ENCODE results near the gene HLA-A.
A peak's percentile ranks its signal among the peaks of the same experiment; 100 is the strongest.
"Not testable (repeated sequence)": the region's sequence is repeated elsewhere in the genome, so short reads cannot be mapped to it uniquely, and the experiment has no call there.

The HLA-A gene

GRCh38 chr6:29964887-29965562 lies 22.7 kb downstream of the HLA-A start:
- Mint-ChIP-seq H3K36me3 (peaks cover 7% of the 10 kb centered on the region), H3K27ac (peak overlapping the region; percentile 98), H3K9me3 (no peaks in the 10 kb centered on the region), H3K4me1 (peaks cover 52% of the 10 kb centered on the region), H3K4me3 (peak overlapping the region; percentile 94), H3K27me3 (no peaks in the 10 kb centered on the region)

GRCh38 chr6:29965563-29965872 lies 23.2 kb downstream of the HLA-A start:
- Mint-ChIP-seq H3K4me3 (peak overlapping the region; percentile 94), H3K27me3 (no peaks in the 10 kb centered on the region), H3K4me1 (peaks cover 52% of the 10 kb centered on the region)

GRCh38 chr6:29965873-29966601 lies 23.7 kb downstream of the HLA-A start:
- H3K4me3 Mint-ChIP-seq, result peak overlapping the region; percentile 94
- no peaks in the 10 kb centered on the region for H3K9me3 Mint-ChIP-seq
- peak overlapping the region; percentile 98 for H3K27ac Mint-ChIP-seq
- H3K27me3 Mint-ChIP-seq, result no peaks in the 10 kb centered on the region
- peaks cover 7% of the 10 kb centered on the region for H3K36me3 Mint-ChIP-seq
- peaks cover 52% of the 10 kb centered on the region for H3K4me1 Mint-ChIP-seq

More at GRCh38 chr6:29965563-29965872, 23.2 kb downstream of the HLA-A start:
- H3K9me3 Mint-ChIP-seq, result no peaks in the 10 kb centered on the region
- peaks cover 7% of the 10 kb centered on the region for H3K36me3 Mint-ChIP-seq
- peak overlapping the region; percentile 98 for H3K27ac Mint-ChIP-seq

GRCh38 chr6:29967379-29968010 lies 25.2 kb downstream of the HLA-A start:
- H3K27me3 Mint-ChIP-seq, result no peaks in the 10 kb centered on the region
- H3K27ac Mint-ChIP-seq, result no peak overlapping the region
- H3K4me3 Mint-ChIP-seq, result peak overlapping the region; percentile 9
- peaks cover 9% of the 10 kb centered on the region for H3K36me3 Mint-ChIP-seq
- H3K4me1 Mint-ChIP-seq, result peaks cover 50% of the 10 kb centered on the region
- H3K9me3 Mint-ChIP-seq, result no peaks in the 10 kb centered on the region

GRCh38 chr6:29968130-29968529 lies 25.8 kb downstream of the HLA-A start:
- Mint-ChIP-seq H3K27me3 (no peaks in the 10 kb centered on the region), H3K27ac (no peak overlapping the region), H3K4me3 (no peak overlapping the region), H3K4me1 (peaks cover 43% of the 10 kb centered on the region), H3K9me3 (no peaks in the 10 kb centered on the region), H3K36me3 (peaks cover 9% of the 10 kb centered on the region)

DNA sequence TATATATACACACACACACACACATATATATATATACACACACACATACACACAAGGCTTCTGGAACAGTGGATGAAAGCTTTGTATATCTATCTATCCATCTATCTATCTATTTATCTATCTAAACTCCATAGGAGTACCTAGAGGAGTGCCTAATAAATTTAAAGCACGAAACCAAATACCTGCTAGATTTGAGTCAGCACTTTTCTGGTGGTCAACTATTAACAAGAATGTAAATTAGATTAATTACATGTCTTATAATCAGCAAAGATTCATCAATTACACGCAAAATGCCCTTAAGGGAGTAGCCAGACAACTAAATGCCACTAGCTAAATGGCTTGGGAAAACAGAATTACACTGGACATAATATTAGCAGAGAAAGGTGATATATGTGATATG lies 26.6 kb downstream of the HLA-A start:
- no peaks in the 10 kb centered on the region for H3K9me3 Mint-ChIP-seq
- peaks cover 1% of the 10 kb centered on the region for H3K27me3 Mint-ChIP-seq
- H3K27ac Mint-ChIP-seq, result no peak overlapping the region
- H3K4me3 Mint-ChIP-seq, result no peak overlapping the region
- H3K4me1 Mint-ChIP-seq, result peaks cover 38% of the 10 kb centered on the region
- peaks cover 9% of the 10 kb centered on the region for H3K36me3 Mint-ChIP-seq

DNA sequence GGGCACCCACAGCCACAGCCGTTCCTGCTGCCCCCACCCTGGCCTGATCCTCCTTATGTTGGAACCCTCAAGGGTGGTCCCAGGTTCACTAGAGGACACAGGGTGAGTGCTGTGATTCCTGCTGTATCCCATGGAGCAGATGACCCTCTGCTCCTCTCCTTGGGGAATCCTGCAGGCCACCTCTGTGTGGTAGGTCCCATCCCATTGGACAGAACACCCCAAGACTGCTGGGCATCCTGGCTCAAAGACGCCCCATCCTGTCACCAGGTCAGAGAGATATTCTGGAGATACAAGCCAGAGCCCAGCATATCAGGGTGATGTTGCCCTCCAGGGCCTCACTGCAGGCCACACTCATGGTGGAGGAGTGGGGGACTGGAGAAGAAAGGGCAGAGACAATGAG lies 28.4 kb downstream of the HLA-A start:
- Mint-ChIP-seq H3K4me3 (no peak overlapping the region), H3K36me3 (peaks cover 6% of the 10 kb centered on the region), H3K27me3 (peaks cover 14% of the 10 kb centered on the region), H3K27ac (no peak overlapping the region), H3K9me3 (no peaks in the 10 kb centered on the region), H3K4me1 (peaks cover 37% of the 10 kb centered on the region)

GRCh38 chr6:29974901-29975560 lies 32.7 kb downstream of the HLA-A start:
- peaks cover 33% of the 10 kb centered on the region for H3K4me1 Mint-ChIP-seq
- H3K27ac Mint-ChIP-seq, result peak overlapping the region; percentile 72
- H3K4me3 Mint-ChIP-seq, result peak overlapping the region; percentile 92
- H3K36me3 Mint-ChIP-seq, result peaks cover 4% of the 10 kb centered on the region
- H3K9me3 Mint-ChIP-seq, result no peaks in the 10 kb centered on the region
- H3K27me3 Mint-ChIP-seq, result peaks cover 28% of the 10 kb centered on the region

DNA sequence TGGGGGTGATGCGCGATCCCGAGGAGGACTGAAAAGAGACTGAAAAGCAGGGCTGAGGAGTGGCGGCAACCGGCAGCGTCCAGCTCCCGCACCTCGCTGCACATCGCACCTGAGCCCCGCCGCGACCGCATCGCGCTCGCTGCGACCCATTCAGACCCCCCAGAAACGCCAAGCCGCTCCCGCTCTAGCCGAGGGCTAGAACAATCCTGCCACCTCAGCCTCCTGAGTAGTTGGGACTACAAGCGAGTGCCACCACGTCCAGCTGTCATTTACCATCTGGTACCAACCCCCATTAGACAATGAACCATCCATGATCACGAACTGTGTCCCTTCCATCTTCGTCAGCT lies 33.2 kb downstream of the HLA-A start:
- H3K27me3 Mint-ChIP-seq, result peaks cover 28% of the 10 kb centered on the region
- H3K9me3 Mint-ChIP-seq, result no peaks in the 10 kb centered on the region
- H3K36me3 Mint-ChIP-seq, result peaks cover 4% of the 10 kb centered on the region
- H3K27ac Mint-ChIP-seq, result peak overlapping the region; percentile 37
- peak overlapping the region; percentile 92 for H3K4me3 Mint-ChIP-seq
- peaks cover 33% of the 10 kb centered on the region for H3K4me1 Mint-ChIP-seq

DNA sequence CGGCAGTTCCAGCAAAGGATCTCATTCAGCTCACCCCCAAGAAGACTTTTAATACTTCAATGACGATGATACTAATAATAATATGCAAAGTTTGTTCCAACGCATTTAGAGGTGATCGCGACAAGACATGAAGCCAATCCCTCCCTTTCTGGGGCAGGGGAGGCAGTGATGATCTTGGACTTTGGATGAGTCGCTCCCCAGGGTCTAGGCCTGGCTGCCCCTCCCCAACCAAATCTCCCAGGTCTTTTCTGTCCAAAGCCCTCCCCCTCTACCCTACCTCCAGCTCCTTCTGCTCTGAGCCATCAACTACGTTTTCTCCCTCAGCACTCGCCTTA lies 33.9 kb downstream of the HLA-A start:
- peak overlapping the region; percentile 8 for H3K27ac Mint-ChIP-seq
- H3K36me3 Mint-ChIP-seq, result peaks cover 4% of the 10 kb centered on the region
- H3K27me3 Mint-ChIP-seq, result peaks cover 28% of the 10 kb centered on the region
- H3K4me3 Mint-ChIP-seq, result peak overlapping the region; percentile 92
- H3K9me3 Mint-ChIP-seq, result no peaks in the 10 kb centered on the region
- H3K4me1 Mint-ChIP-seq, result peaks cover 33% of the 10 kb centered on the region

- Mint-ChIP-seq H3K36me3 (peaks cover 4% of the 10 kb centered on the region), H3K4me3 (peak overlapping the region; percentile 92), H3K9me3 (no peaks in the 10 kb centered on the region), H3K27me3 (peaks cover 28% of the 10 kb centered on the region), H3K27ac (peak overlapping the region; percentile 19), H3K4me1 (peaks cover 33% of the 10 kb centered on the region)
Measured at GRCh38 chr6:29976588-29977424, 34.5 kb downstream of the HLA-A start.

GRCh38 chr6:29977425-29977727 lies 35.0 kb downstream of the HLA-A start:
- Mint-ChIP-seq H3K9me3 (no peaks in the 10 kb centered on the region), H3K4me3 (peak overlapping the region; percentile 92), H3K4me1 (peaks cover 33% of the 10 kb centered on the region), H3K27ac (no peak overlapping the region), H3K36me3 (peaks cover 3% of the 10 kb centered on the region), H3K27me3 (peaks cover 28% of the 10 kb centered on the region)

GRCh38 chr6:29980013-29980412 lies 37.7 kb downstream of the HLA-A start:
- H3K9me3 Mint-ChIP-seq, H3K4me3 Mint-ChIP-seq, H3K27ac Mint-ChIP-seq, H3K36me3 Mint-ChIP-seq: not testable (repeated sequence)
- H3K27me3 Mint-ChIP-seq, result peaks cover 20% of the 10 kb centered on the region
- peaks cover 21% of the 10 kb centered on the region for H3K4me1 Mint-ChIP-seq

GRCh38 chr6:29980511-29980910 lies 38.2 kb downstream of the HLA-A start:
- Mint-ChIP-seq H3K4me3 (no peak overlapping the region), H3K9me3 (no peaks in the 10 kb centered on the region), H3K27ac (no peak overlapping the region), H3K4me1 (peaks cover 17% of the 10 kb centered on the region), H3K27me3 (peaks cover 16% of the 10 kb centered on the region), H3K36me3 (peaks cover 2% of the 10 kb centered on the region)

DNA sequence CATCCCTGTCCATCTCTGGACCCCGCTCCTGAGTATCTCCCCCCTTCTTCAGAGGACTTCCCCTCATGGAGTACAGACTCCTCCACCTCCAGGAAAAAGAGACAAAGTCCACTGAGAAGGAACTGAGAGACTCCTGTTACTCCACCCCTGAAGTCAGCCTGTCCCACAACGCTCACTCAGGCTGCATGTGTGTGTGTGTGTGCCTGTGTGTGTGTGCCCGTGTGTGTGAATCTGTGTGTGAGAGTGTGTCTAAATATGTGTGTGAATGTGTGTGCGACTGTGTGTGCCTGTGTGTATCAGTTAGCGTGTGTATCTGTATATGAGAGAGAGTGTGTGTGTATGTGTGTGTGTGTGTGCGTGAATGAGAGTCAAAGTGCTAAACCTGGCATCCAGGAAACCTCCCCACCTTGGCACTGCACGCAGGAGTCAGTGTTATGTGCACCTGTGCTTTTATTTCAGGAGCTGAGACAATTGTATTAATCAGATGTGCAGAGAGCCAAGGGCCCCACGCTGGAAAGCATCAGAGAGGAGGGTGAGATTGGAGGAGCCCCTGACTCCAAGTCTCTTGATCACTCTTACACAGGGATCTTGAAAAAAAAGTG lies 39.0 kb downstream of the HLA-A start:
- H3K4me3 Mint-ChIP-seq, result no peak overlapping the region
- no peaks in the 10 kb centered on the region for H3K9me3 Mint-ChIP-seq
- peaks cover 8% of the 10 kb centered on the region for H3K27me3 Mint-ChIP-seq
- peaks cover 2% of the 10 kb centered on the region for H3K36me3 Mint-ChIP-seq
- peaks cover 8% of the 10 kb centered on the region for H3K4me1 Mint-ChIP-seq
- no peak overlapping the region for H3K27ac Mint-ChIP-seq
